OCI-LY3 (cell line): ENCODE data around the gene COL4A6.

Experiments
- CTCF ChIP-seq: fragments of 200-600, 300-600 bp; sonication (generic); IDR thresholded peaks from 2 replicates; pipeline ENCODE4 v1.5.1; 2014; ENCODE audit warnings: antibody characterized with exemption, low read length, low read depth
- EZH2phosphoT487 ChIP-seq: fragments of 200-600 bp; shearing (Covaris generic); IDR thresholded peaks from 2 replicates; pipeline ENCODE4 v1.6.1; 2018; ENCODE audit warnings: antibody characterized with exemption, mixed run types, low read depth

DNA sequence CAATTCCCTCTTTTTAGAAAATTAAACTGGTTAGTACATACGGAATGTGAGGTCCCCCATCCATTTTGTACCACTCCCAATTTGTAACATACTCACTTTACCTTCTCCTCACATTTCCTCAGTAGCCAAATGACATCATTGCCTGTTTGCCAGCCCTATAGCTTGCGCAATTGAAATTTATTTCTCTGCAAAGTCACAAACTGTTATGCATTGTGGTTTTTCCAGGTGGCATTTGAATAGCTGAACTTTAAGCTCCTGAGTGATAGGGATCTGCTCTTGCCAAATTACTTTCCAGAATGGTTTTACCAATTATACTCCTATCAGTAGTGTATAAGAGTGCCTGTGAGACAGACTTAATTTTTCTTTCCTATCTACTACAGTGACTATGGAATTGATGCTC is 9.1 kb upstream of the COL4A6 start:
- TF ChIP-seq CTCF (no peak), EZH2phosphoT487 (no peak)
